ENCODE measurements around the gene ARF3. TPM values are rescaled to one million over a fixed set of nuclear protein-coding genes. Genes with fewer than 3 reads are reported as not detected.

Gene ARF3
- total and polyA plus RNA-seq, 8 donors = 34.7 to 56.5 (median 42.5) TPM

DNA sequence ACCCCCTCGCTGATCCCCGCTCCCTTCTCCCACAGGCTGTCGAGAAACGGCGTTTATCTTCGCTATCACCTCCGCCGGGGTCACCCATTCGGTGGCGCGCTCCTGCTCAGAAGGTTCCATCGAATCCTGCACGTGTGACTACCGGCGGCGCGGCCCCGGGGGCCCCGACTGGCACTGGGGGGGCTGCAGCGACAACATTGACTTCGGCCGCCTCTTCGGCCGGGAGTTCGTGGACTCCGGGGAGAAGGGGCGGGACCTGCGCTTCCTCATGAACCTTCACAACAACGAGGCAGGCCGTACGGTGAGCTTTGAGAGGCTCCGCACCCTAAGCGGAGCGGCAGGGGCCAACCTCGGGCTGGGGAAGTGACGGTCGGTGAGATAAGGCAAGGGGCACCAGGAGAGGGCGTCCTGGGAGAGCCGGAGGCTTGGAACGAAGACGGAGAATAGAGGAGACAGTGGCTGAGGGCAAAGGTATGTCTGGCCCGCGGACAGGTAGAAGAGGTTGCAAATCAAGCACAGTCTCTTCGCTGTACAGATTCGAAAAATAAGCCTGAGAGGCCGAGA, 23.2 kb upstream of the ARF3 start:
- 1 to 5% (median 2%) methylated on average over 30 to 46 of the region's 46 CpGs for WGBS, 5 donors
- Histone ChIP-seq H3K4me1 (peaks cover 39 to 45% (median 43%) of the 10 kb centered on the region in 4 donors), H3K9me3 (no peaks in the 10 kb centered on the region), H3K36me3 (no peaks in the 10 kb centered on the region), H3K27me3 (peaks cover 29 to 100% (median 79%) of the 10 kb centered on the region in 3 donors), H3K27ac (peak overlapping the region in 2 of 5 donors; percentile 13 to 40), H3K4me3 (peak overlapping the region; percentile 25 to 53 (median 40))
- intact Hi-C loops (cut with DNase I; ENCODE audit: low total_unique reads) = no loop called here
- TF ChIP-seq EP300 (IDR thresholded peaks at IDR 0.05) = no peak
- TF ChIP-seq POLR2A (IDR thresholded peaks at IDR 0.05) = no peak
- TF ChIP-seq, protein P1, sequence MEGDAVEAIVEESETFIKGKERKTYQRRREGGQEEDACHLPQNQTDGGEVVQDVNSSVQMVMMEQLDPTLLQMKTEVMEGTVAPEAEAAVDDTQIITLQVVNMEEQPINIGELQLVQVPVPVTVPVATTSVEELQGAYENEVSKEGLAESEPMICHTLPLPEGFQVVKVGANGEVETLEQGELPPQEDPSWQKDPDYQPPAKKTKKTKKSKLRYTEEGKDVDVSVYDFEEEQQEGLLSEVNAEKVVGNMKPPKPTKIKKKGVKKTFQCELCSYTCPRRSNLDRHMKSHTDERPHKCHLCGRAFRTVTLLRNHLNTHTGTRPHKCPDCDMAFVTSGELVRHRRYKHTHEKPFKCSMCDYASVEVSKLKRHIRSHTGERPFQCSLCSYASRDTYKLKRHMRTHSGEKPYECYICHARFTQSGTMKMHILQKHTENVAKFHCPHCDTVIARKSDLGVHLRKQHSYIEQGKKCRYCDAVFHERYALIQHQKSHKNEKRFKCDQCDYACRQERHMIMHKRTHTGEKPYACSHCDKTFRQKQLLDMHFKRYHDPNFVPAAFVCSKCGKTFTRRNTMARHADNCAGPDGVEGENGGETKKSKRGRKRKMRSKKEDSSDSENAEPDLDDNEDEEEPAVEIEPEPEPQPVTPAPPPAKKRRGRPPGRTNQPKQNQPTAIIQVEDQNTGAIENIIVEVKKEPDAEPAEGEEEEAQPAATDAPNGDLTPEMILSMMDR (IDR thresholded peaks at IDR 0.05) = no peak
- TF ChIP-seq POLR2AphosphoS5 (IDR thresholded peaks at IDR 0.05) = no peak
- DNase-seq = peak in 1 of 2 donors; percentile 49

DNA sequence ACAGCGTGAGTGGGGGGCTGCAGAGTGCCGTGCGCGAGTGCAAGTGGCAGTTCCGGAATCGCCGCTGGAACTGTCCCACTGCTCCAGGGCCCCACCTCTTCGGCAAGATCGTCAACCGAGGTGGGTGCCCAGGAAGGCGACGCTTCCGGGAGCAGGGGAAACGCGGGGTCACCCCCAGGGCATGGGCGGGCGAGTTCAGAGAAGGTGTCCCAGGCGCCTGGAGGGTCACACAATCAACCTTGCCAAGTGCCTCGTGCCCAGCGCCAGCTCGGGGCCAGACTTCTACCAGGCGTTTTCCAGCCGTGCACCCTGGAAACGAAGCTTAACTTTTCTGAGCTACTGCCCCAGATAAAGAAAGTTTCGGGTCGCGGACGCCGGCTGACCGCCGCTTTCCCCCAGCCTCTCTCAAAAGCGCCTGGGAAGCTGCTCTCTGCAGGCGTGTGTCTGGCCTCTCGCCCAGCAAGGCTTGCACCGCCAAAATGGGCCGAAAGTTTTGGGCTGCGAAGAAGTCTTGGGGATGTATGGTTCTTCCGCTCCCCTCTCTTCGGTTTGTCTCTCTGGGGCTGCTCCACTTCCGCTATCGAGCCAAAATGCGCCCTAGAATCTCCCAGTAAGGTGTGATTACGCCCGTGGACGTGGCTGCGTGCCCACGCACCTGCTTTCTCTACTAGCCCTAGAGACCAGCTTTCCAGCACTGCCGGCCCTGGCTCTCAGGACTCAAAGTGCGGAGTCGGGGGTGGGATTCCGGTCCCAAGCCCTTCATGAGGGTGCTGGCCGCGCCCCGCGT, 22.5 kb upstream of the ARF3 start:
- 1 to 2% (median 1%) methylated on average over 29 to 55 of the region's 55 CpGs for WGBS, 5 donors
- Histone ChIP-seq H3K4me1 (peaks cover 39 to 44% (median 43%) of the 10 kb centered on the region in 4 donors), H3K36me3 (no peaks in the 10 kb centered on the region), H3K27me3 (peaks cover 29 to 100% (median 78%) of the 10 kb centered on the region in 3 donors), H3K4me3 (peak overlapping the region; percentile 25 to 53 (median 40)), H3K27ac (peak overlapping the region in 2 of 5 donors; percentile 13 to 40), H3K9me3 (no peaks in the 10 kb centered on the region)
- intact Hi-C loops (cut with DNase I; ENCODE audit: low total_unique reads) = no loop called here
- DNase-seq = peak; percentile 53 to 62
- TF ChIP-seq POLR2A (IDR thresholded peaks at IDR 0.05) (no peak), EP300 (IDR thresholded peaks at IDR 0.05) (no peak), POLR2AphosphoS5 (IDR thresholded peaks at IDR 0.05) (no peak)
- TF ChIP-seq, protein P1 (IDR thresholded peaks at IDR 0.05) = no peak

DNA sequence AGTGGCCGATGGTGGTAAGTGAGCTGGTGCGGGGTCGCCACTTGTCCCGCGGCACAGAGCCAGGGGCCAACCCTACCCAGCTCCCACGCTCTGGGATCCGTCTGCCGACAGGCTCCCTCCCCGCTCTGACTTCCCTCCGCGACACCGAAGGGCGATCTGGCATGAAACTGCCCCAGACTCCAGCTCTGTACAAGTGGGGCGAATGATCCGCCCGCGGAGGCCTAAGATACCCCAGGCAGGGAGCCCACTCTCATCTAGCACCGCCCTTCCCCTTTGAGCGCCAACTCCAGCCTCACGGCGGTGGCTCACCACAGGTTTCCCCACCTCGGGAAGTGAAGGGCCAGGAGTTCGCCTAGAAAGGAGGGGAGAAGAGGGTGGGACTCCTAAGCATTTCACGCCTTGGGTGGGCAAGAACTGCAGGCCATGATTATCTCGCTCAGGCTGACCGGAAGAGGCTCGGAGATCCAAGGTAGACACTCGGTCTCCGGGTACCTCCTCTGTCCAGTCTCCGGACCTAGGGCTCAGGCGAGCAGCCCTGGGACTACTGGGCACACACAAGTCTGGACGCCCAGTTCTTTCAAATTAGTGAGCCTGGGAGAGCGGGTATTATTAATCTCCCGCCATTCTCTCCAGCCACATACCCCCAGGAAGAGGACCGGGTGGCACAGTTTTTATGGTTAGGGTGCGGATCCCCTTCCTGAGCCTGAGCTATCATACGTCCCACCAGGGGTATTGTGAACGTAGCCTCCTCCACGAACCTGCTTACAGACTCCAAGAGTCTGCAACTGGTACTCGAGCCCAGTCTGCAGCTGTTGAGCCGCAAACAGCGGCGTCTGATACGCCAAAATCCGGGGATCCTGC, 21.7 kb upstream of the ARF3 start:
- 2 to 4% (median 3%) methylated on average over 25 to 45 of the region's 45 CpGs for WGBS, 5 donors
- H3K4me1 ChIP-seq = peaks cover 39 to 46% (median 44%) of the 10 kb centered on the region in 4 donors
- intact Hi-C loops (cut with DNase I; ENCODE audit: low total_unique reads) = no loop called here
- TF ChIP-seq, protein P1 (IDR thresholded peaks at IDR 0.05) = no peak
- TF ChIP-seq POLR2AphosphoS5 (IDR thresholded peaks at IDR 0.05) (no peak), POLR2A (IDR thresholded peaks at IDR 0.05) (no peak)
- H3K36me3 ChIP-seq = no peaks in the 10 kb centered on the region
- no peaks in the 10 kb centered on the region for H3K9me3 ChIP-seq
- peaks cover 29 to 100% (median 84%) of the 10 kb centered on the region in 3 donors for H3K27me3 ChIP-seq
- H3K4me3 ChIP-seq = peak overlapping the region; percentile 26 to 53 (median 40)
- DNase-seq = no peak
- H3K27ac ChIP-seq = no peak overlapping the region

DNA sequence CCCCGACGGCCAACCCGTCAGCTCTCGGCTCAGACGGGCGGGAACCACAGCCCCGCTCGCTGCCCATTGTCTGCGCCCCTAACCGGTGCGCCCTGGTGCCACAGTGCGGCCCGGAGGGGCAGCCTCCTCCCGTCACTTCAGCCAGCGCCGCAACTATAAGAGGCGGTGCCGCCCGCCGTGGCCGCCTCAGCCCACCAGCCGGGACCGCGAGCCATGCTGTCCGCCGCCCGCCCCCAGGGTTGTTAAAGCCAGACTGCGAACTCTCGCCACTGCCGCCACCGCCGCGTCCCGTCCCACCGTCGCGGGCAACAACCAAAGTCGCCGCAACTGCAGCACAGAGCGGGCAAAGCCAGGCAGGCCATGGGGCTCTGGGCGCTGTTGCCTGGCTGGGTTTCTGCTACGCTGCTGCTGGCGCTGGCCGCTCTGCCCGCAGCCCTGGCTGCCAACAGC, 21.0 kb upstream of the ARF3 start, which contains the start of gene WNT1:
TSS of gene WNT1 (plus strand) at position 32 of the 450 bp plus-strand sequence. CDS start at position 361, 329 bp downstream.
- peak in 1 of 2 donors; percentile 44 for DNase-seq
- H3K4me3 ChIP-seq = peak within 1 kb of the TSS; percentile 26 to 53 (median 40)
- H3K27ac ChIP-seq = no peak within 1 kb of the TSS
- H3K36me3 ChIP-seq = no peaks in the 10 kb centered on the region
- intact Hi-C loops (cut with DNase I; ENCODE audit: low total_unique reads) = no loop called here
- peaks cover 39 to 51% (median 47%) of the 10 kb centered on the region in 4 donors for H3K4me1 ChIP-seq
- WGBS, 5 donors = 0 to 2% (median 2%) methylated on average over 1 to 45 of the region's 45 CpGs
- H3K9me3 ChIP-seq = no peaks in the 10 kb centered on the region
- peaks cover 31 to 100% (median 84%) of the 10 kb centered on the region in 3 donors for H3K27me3 ChIP-seq
- no peak for TF ChIP-seq EP300 (IDR thresholded peaks at IDR 0.05)
- TF ChIP-seq, protein P1 (IDR thresholded peaks at IDR 0.05) = peak in 2 of 7 experiments; percentile 11 to 55
